K562 (cell line): ENCODE results near the gene SLC13A1.

ENCODE experiments used
- BRCA1 ChIP-seq, 2 experiments: fragments of 450-650 bp in 1 of 2; sonication (generic) in 1 of 2; formaldehyde crosslinking in 1 of 2; IDR thresholded peaks; 2 replicates each; pipeline versions ENCODE4 v1.5.0 to v1.6.1; 2017 to 2020; ENCODE audit warnings: mild to moderate bottlenecking in 1 of 2, missing genetic modification reagents in 1 of 2
- CTCF ChIP-seq, 3 experiments: IDR thresholded peaks in 2 of 3; conservative IDR thresholded peaks in 1 of 3; 2 replicates each; pipeline ENCODE4 v1.5.1; 2011 to 2012; ENCODE audit warnings: low read length in 3 of 3, mild to moderate bottlenecking in 3 of 3, control low read depth in 2 of 3, improper control_type of control experiment in 1 of 3, inconsistent platforms in 1 of 3, low read depth in 1 of 3, mixed read lengths in 1 of 3, moderate library complexity in 1 of 3; ENCODE audit not compliant: insufficient read depth in 2 of 3
- FOXP1 ChIP-seq: sonication (generic); formaldehyde crosslinking; IDR thresholded peaks from 2 replicates; pipeline ENCODE4 v1.8.0; 2022; ENCODE audit warnings: mild to moderate bottlenecking, missing genetic modification reagents
- JUN ChIP-seq, 2 experiments: sonication (generic) in 1 of 2; formaldehyde crosslinking in 1 of 2; IDR thresholded peaks; 2 replicates each; pipeline versions ENCODE4 v1.6.1 to v1.8.0; 2012 to 2022; ENCODE audit warnings: borderline replicate concordance in 2 of 2, mild to moderate bottlenecking in 2 of 2, improper control_type of control experiment in 1 of 2, low read depth in 1 of 2, low read length in 1 of 2, missing genetic modification reagents in 1 of 2
- NR2F6 ChIP-seq: fragments of 450-650 bp; formaldehyde crosslinking; IDR thresholded peaks from 2 replicates; pipeline ENCODE4 v1.4.0; 2020; ENCODE audit warnings: mild to moderate bottlenecking
- POLR2A ChIP-seq: fragments of 450-650 bp; conservative IDR thresholded peaks from 2 replicates; pipeline ENCODE4 v1.6.1; 2016
- POLR2AphosphoS5 ChIP-seq: IDR thresholded peaks from 2 replicates; pipeline ENCODE4 v1.6.1; 2011; ENCODE audit warnings: mild to moderate bottlenecking, low read depth, low read length, moderate library complexity; ENCODE audit not compliant: control insufficient read depth, insufficient read depth
- PREB ChIP-seq: sonication (generic); formaldehyde crosslinking; IDR thresholded peaks from 2 replicates; pipeline ENCODE4 v1.8.1; 2023; ENCODE audit warnings: mild to moderate bottlenecking, missing genetic modification reagents
- RAD21 ChIP-seq, 2 experiments: fragments of 250-450 bp in 1 of 2; fragments of 450-650 bp in 1 of 2; sonication (Bioruptor Pico) in 1 of 2; formaldehyde crosslinking in 1 of 2; IDR thresholded peaks in 1 of 2; conservative IDR thresholded peaks in 1 of 2; 2 replicates each; pipeline versions ENCODE4 v1.4.0 to v1.8.0; 2020 to 2022; ENCODE audit warnings: mild to moderate bottlenecking in 2 of 2, moderate library complexity in 1 of 2
- RBM17 ChIP-seq: fragments of 200-400 bp; formaldehyde crosslinking; IDR thresholded peaks from 2 replicates; pipeline ENCODE4 v1.6.1; 2017; ENCODE audit warnings: low read depth, mild to moderate bottlenecking, low read length, borderline replicate concordance
- YY1 ChIP-seq, 3 experiments: IDR thresholded peaks; 2 replicates each; pipeline ENCODE4 v1.6.1; 2011; ENCODE audit warnings: low read length in 2 of 3, mild to moderate bottlenecking in 2 of 3, moderate library complexity in 2 of 3, borderline replicate concordance in 1 of 3, control low read depth in 1 of 3, low read depth in 1 of 3; ENCODE audit not compliant: insufficient read depth in 3 of 3, insufficient replicate concordance in 2 of 3, control insufficient read depth in 1 of 3, insufficient read length in 1 of 3; ENCODE audit errors: extremely low read depth in 1 of 3
- ZNF584 ChIP-seq: fragments of 200-800 bp; sonication (Bioruptor generic); IDR thresholded peaks from 2 replicates; pipeline ENCODE4 v1.6.1; 2016; ENCODE audit warnings: low read depth, mild to moderate bottlenecking, missing genetic modification characterization, missing compliant biosample characterization
- TF ChIP-seq, protein P1 (sequence below): fragments of 450-650 bp; IDR thresholded peaks from 2 replicates; pipeline ENCODE4 v1.6.1; 2016; ENCODE audit warnings: mild to moderate bottlenecking, moderate library complexity

DNA sequence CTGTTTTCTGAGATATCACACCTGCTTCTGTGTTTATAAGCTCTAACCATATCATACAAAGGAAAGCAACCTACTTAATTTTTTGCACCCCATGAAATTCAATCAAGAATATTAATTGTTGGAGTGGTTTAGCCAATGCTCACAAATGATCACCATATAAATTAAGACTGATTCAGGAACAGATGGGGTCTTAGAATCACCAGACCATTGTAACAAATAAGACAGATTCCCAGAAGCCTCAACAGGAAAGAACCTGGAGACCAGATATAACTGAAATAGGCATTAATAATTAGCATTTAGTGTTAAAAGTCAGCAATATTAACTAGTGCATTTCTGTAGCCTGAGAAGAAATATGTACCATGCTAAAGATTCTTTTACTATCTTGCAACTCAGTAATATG, 73.6 kb downstream of the SLC13A1 start:
- no peak for TF ChIP-seq ZNF584 (CRISPR knock-in tag)
- no peak for TF ChIP-seq CTCF (IDR thresholded peaks at IDR 0.05 in 2 of 3, conservative IDR thresholded peaks at IDR 0.05 in 1 of 3; ENCODE audit: insufficient read depth in 2 of 3, low read depth in 1 of 3, low read length in 3 of 3)
- no peak for TF ChIP-seq JUN (IDR thresholded peaks at IDR 0.05; ENCODE audit: borderline replicate concordance, low read depth, low read length)
- no peak for TF ChIP-seq JUN (CRISPR knock-in tag; IDR thresholded peaks at IDR 0.05; ENCODE audit: borderline replicate concordance)
- no peak for TF ChIP-seq FOXP1 (CRISPR knock-in tag)
- TF ChIP-seq, protein P1, sequence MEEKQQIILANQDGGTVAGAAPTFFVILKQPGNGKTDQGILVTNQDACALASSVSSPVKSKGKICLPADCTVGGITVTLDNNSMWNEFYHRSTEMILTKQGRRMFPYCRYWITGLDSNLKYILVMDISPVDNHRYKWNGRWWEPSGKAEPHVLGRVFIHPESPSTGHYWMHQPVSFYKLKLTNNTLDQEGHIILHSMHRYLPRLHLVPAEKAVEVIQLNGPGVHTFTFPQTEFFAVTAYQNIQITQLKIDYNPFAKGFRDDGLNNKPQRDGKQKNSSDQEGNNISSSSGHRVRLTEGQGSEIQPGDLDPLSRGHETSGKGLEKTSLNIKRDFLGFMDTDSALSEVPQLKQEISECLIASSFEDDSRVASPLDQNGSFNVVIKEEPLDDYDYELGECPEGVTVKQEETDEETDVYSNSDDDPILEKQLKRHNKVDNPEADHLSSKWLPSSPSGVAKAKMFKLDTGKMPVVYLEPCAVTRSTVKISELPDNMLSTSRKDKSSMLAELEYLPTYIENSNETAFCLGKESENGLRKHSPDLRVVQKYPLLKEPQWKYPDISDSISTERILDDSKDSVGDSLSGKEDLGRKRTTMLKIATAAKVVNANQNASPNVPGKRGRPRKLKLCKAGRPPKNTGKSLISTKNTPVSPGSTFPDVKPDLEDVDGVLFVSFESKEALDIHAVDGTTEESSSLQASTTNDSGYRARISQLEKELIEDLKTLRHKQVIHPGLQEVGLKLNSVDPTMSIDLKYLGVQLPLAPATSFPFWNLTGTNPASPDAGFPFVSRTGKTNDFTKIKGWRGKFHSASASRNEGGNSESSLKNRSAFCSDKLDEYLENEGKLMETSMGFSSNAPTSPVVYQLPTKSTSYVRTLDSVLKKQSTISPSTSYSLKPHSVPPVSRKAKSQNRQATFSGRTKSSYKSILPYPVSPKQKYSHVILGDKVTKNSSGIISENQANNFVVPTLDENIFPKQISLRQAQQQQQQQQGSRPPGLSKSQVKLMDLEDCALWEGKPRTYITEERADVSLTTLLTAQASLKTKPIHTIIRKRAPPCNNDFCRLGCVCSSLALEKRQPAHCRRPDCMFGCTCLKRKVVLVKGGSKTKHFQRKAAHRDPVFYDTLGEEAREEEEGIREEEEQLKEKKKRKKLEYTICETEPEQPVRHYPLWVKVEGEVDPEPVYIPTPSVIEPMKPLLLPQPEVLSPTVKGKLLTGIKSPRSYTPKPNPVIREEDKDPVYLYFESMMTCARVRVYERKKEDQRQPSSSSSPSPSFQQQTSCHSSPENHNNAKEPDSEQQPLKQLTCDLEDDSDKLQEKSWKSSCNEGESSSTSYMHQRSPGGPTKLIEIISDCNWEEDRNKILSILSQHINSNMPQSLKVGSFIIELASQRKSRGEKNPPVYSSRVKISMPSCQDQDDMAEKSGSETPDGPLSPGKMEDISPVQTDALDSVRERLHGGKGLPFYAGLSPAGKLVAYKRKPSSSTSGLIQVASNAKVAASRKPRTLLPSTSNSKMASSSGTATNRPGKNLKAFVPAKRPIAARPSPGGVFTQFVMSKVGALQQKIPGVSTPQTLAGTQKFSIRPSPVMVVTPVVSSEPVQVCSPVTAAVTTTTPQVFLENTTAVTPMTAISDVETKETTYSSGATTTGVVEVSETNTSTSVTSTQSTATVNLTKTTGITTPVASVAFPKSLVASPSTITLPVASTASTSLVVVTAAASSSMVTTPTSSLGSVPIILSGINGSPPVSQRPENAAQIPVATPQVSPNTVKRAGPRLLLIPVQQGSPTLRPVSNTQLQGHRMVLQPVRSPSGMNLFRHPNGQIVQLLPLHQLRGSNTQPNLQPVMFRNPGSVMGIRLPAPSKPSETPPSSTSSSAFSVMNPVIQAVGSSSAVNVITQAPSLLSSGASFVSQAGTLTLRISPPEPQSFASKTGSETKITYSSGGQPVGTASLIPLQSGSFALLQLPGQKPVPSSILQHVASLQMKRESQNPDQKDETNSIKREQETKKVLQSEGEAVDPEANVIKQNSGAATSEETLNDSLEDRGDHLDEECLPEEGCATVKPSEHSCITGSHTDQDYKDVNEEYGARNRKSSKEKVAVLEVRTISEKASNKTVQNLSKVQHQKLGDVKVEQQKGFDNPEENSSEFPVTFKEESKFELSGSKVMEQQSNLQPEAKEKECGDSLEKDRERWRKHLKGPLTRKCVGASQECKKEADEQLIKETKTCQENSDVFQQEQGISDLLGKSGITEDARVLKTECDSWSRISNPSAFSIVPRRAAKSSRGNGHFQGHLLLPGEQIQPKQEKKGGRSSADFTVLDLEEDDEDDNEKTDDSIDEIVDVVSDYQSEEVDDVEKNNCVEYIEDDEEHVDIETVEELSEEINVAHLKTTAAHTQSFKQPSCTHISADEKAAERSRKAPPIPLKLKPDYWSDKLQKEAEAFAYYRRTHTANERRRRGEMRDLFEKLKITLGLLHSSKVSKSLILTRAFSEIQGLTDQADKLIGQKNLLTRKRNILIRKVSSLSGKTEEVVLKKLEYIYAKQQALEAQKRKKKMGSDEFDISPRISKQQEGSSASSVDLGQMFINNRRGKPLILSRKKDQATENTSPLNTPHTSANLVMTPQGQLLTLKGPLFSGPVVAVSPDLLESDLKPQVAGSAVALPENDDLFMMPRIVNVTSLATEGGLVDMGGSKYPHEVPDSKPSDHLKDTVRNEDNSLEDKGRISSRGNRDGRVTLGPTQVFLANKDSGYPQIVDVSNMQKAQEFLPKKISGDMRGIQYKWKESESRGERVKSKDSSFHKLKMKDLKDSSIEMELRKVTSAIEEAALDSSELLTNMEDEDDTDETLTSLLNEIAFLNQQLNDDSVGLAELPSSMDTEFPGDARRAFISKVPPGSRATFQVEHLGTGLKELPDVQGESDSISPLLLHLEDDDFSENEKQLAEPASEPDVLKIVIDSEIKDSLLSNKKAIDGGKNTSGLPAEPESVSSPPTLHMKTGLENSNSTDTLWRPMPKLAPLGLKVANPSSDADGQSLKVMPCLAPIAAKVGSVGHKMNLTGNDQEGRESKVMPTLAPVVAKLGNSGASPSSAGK, result no peak
- no peak for TF ChIP-seq RAD21 (CRISPR knock-in tag; conservative IDR thresholded peaks at IDR 0.05 in 1 of 2, IDR thresholded peaks at IDR 0.05 in 1 of 2)
- no peak for TF ChIP-seq NR2F6 (CRISPR knock-in tag)
- no peak for TF ChIP-seq POLR2A
- TF ChIP-seq RBM17, result no peak
- TF ChIP-seq POLR2AphosphoS5, result no peak
- no peak for TF ChIP-seq PREB (CRISPR knock-in tag)
- TF ChIP-seq YY1 (IDR thresholded peaks at IDR 0.05; ENCODE audit: borderline replicate concordance in 1 of 3, control insufficient read depth in 1 of 3, extremely low read depth in 1 of 3, insufficient read depth in 3 of 3, insufficient read length in 1 of 3, insufficient replicate concordance in 2 of 3, low read depth in 1 of 3, low read length in 2 of 3), result no peak
- no peak for TF ChIP-seq BRCA1 (IDR thresholded peaks at IDR 0.05)
- TF ChIP-seq BRCA1 (CRISPR knock-in tag; IDR thresholded peaks at IDR 0.05), result no peak
